Liver (tissue), 9 donors: Measurements from ENCODE around the gene RCL1. TPM values are rescaled to one million over a fixed set of nuclear protein-coding genes. Genes with fewer than 3 reads are reported as not detected.

Source experiments
- DNase-seq: peaks from one replicate; pipeline ENCODE4 v3.0.0-alpha.2; 2017; ENCODE audit warnings: low spot score
- H3K27ac ChIP-seq, 2 donors: one replicate each; pipeline ENCODE4 v1.7.0; 2013; ENCODE audit warnings: inconsistent platforms in 2 of 2, low read length in 2 of 2, control low read depth in 1 of 2, low read depth in 1 of 2, mild to moderate bottlenecking in 1 of 2
- H3K27me3 ChIP-seq, 4 donors: one replicate each; pipeline versions ENCODE4 v1.6.1 to v1.7.0; 2013; ENCODE audit warnings: low read length in 3 of 4, inconsistent platforms in 1 of 4, mild to moderate bottlenecking in 1 of 4, moderate library complexity in 1 of 4; ENCODE audit not compliant: control insufficient read depth in 4 of 4, insufficient read depth in 4 of 4
- H3K36me3 ChIP-seq, 4 donors: one replicate each; pipeline versions ENCODE4 v1.6.1 to v1.7.0; 2013; ENCODE audit warnings: low read length in 3 of 4, mild to moderate bottlenecking in 3 of 4, low read depth in 1 of 4, moderate library complexity in 1 of 4; ENCODE audit not compliant: control insufficient read depth in 4 of 4, insufficient read depth in 3 of 4
- H3K4me1 ChIP-seq, 4 donors: one replicate each; pipeline versions ENCODE4 v1.6.1 to v1.7.0; 2013; ENCODE audit warnings: low read length in 3 of 4, mild to moderate bottlenecking in 3 of 4, moderate library complexity in 1 of 4; ENCODE audit not compliant: control insufficient read depth in 4 of 4, insufficient read depth in 4 of 4
- H3K4me3 ChIP-seq, 3 donors: one replicate each; pipeline versions ENCODE4 v1.6.1 to v1.7.0; 2013; ENCODE audit warnings: low read length in 3 of 3, control low read depth in 1 of 3, low read depth in 1 of 3, mild to moderate bottlenecking in 1 of 3
- H3K9ac ChIP-seq, 2 donors: one replicate each; pipeline ENCODE4 v1.7.0; 2013; ENCODE audit warnings: low read length in 2 of 2, mild to moderate bottlenecking in 2 of 2, moderate library complexity in 2 of 2, control low read depth in 1 of 2, low read depth in 1 of 2
- H3K9me3 ChIP-seq, 4 donors: one replicate each; pipeline versions ENCODE4 v1.6.1 to v1.7.0; 2013; ENCODE audit warnings: low read length in 3 of 4; ENCODE audit not compliant: control insufficient read depth in 4 of 4
- EGR1 ChIP-seq, 2 donors: IDR thresholded peaks; 2 replicates each; pipeline ENCODE4 v1.6.1; 2016 to 2018; ENCODE audit warnings: antibody characterized with exemption in 2 of 2, low read depth in 2 of 2
- FOXA1 ChIP-seq: IDR thresholded peaks from 2 replicates; pipeline ENCODE4 v1.6.1; 2016; ENCODE audit warnings: antibody characterized with exemption
- FOXA2 ChIP-seq: IDR thresholded peaks from 2 replicates; pipeline ENCODE4 v1.6.1; 2016; ENCODE audit warnings: antibody characterized with exemption
- GABPA ChIP-seq, 2 donors: IDR thresholded peaks in 1 of 2; conservative IDR thresholded peaks in 1 of 2; 2 replicates each; pipeline ENCODE4 v1.6.1; 2016; ENCODE audit warnings: antibody characterized with exemption in 2 of 2, mild to moderate bottlenecking in 1 of 2, moderate library complexity in 1 of 2
- HNF4A ChIP-seq, 2 donors: conservative IDR thresholded peaks; 2 replicates each; pipeline ENCODE4 v1.6.1; 2016; ENCODE audit warnings: antibody characterized with exemption in 2 of 2, mild to moderate bottlenecking in 2 of 2
- HNF4G ChIP-seq: IDR thresholded peaks from 2 replicates; pipeline ENCODE4 v1.6.1; 2016; ENCODE audit warnings: antibody characterized with exemption
- JUND ChIP-seq, 2 donors: IDR thresholded peaks; 2 replicates each; pipeline ENCODE4 v1.6.1; 2016; ENCODE audit warnings: antibody characterized with exemption in 2 of 2
- NR2F2 ChIP-seq: IDR thresholded peaks from 2 replicates; pipeline ENCODE4 v1.6.1; 2016; ENCODE audit warnings: antibody characterized with exemption
- RAD21 ChIP-seq, 2 donors: IDR thresholded peaks; 2 replicates each; pipeline ENCODE4 v1.6.1; 2016; ENCODE audit warnings: antibody characterized with exemption in 2 of 2, mild to moderate bottlenecking in 2 of 2
- RXRA ChIP-seq, 2 donors: IDR thresholded peaks; 2 replicates each; pipeline ENCODE4 v1.6.1; 2017 to 2018; ENCODE audit warnings: antibody characterized with exemption in 2 of 2, mild to moderate bottlenecking in 1 of 2
- SP1 ChIP-seq: IDR thresholded peaks from 2 replicates; pipeline ENCODE4 v1.6.1; 2018; ENCODE audit warnings: antibody characterized with exemption, mild to moderate bottlenecking
- TAF1 ChIP-seq: conservative IDR thresholded peaks from 2 replicates; pipeline ENCODE4 v1.6.1; 2016; ENCODE audit warnings: antibody characterized with exemption, mild to moderate bottlenecking
- YY1 ChIP-seq: IDR thresholded peaks from 2 replicates; pipeline ENCODE4 v1.6.1; 2016; ENCODE audit warnings: antibody characterized with exemption, mild to moderate bottlenecking
- WGBS: extraction: QIAGEN DNeasy Blood & Tissue Kit; methylation state at CpG from one replicate; pipeline ENCODE4 v1.1.7; 2013; 5-methylcytosine and 5-hydroxymethylcytosine counted together
- polyA plus RNA-seq, 2 donors: library from polyadenylated mRNA; stranded (reverse) in 1 of 2; unstranded in 1 of 2; fragments of 200-250 nt in 1 of 2; fragments of >200 nt in 1 of 2; fragmentation: Nextera tagmentation in 1 of 2; extraction: Ambion mirVana in 1 of 2; gene quantifications; one replicate each; pipeline versions ENCODE4 v1.2.1 to v1.2.3, GENCODE V29; 2013 to 2015
- total RNA-seq, 2 donors: library from RNA; depleted of rRNA; stranded (reverse); fragments of >200 nt; gene quantifications; one replicate each; pipeline ENCODE4 v1.2.3, GENCODE V29; 2014
- TF ChIP-seq, protein P1 (sequence below): fragments of 150-350 bp; IDR thresholded peaks from 2 replicates; pipeline ENCODE4 v1.5.1; 2017; ENCODE audit warnings: improper control_type of control experiment, low read depth, low read length; ENCODE audit not compliant: missing input control
- TF ChIP-seq, protein P2 (sequence below): IDR thresholded peaks from 2 replicates; pipeline ENCODE4 v1.6.1; 2016; ENCODE audit warnings: antibody characterized with exemption
- TF ChIP-seq, protein P3 (sequence below): IDR thresholded peaks from 2 replicates; pipeline ENCODE4 v1.6.1; 2016; ENCODE audit warnings: antibody characterized with exemption
- TF ChIP-seq, protein P4 (sequence below): IDR thresholded peaks from 2 replicates; pipeline ENCODE4 v1.6.1; 2016; ENCODE audit warnings: antibody characterized with exemption
- TF ChIP-seq, protein P5 (sequence below): IDR thresholded peaks from 2 replicates; pipeline ENCODE4 v1.6.1; 2016; ENCODE audit warnings: antibody characterized with exemption, mild to moderate bottlenecking
- donor health status: healthy.
- donor health status: healthy.
- donor health status: healthy.
- donor health status: healthy.
- donor health status: healthy.

The RCL1 gene
- total and polyA plus RNA-seq, 4 donors = 52.2 to 121 (median 86.8) TPM

DNA sequence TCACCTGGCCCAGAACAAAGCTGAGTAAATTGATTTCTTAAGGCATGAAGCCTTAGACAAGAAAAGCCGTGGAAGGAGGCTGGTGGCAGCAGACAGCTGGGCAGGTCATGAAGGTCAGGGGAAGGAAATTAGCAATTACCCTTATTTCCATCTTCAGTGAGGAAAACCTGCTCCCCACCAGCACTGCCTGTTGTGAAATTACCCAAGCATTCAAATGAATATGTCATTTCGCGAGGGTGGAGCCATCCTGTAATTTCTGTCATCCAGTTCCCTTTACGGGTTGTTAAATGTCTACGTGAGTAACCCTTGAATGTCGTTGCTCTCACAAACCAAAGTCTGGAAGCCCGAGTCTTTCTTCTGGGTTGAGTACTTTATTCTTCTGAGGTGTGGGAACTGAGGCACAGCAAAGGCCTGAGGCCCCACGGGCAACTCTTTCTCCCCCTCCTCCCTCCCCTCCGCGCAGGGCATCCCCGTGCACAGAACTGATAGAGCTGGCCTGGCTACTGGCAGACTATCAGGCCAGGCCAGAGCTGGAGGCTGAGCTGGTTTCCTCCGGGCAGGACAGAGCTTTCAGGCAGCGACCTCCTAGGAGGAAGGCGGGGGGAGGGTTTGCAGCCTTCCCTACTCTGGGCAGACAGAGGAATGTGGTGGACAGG is 29.7 kb upstream of the RCL1 start:
- Histone ChIP-seq H3K9ac (peak overlapping the region in 1 of 2 donors; percentile 26), H3K27me3 (no peaks in the 10 kb centered on the region), H3K4me3 (no peak overlapping the region), H3K4me1 (peaks cover 0 to 10% (median 3%) of the 10 kb centered on the region in 4 donors), H3K36me3 (no peaks in the 10 kb centered on the region), H3K27ac (peak overlapping the region; percentile 27 to 46), H3K9me3 (no peaks in the 10 kb centered on the region)
- WGBS = 51% methylated on average over 14 of the region's 14 CpGs
- TF ChIP-seq HNF4A (conservative IDR thresholded peaks at IDR 0.05) (no peak), RAD21 (IDR thresholded peaks at IDR 0.05) (peak in 1 of 2 donors; percentile 3), NR2F2 (peak; percentile 72)
- TF ChIP-seq, protein P1, sequence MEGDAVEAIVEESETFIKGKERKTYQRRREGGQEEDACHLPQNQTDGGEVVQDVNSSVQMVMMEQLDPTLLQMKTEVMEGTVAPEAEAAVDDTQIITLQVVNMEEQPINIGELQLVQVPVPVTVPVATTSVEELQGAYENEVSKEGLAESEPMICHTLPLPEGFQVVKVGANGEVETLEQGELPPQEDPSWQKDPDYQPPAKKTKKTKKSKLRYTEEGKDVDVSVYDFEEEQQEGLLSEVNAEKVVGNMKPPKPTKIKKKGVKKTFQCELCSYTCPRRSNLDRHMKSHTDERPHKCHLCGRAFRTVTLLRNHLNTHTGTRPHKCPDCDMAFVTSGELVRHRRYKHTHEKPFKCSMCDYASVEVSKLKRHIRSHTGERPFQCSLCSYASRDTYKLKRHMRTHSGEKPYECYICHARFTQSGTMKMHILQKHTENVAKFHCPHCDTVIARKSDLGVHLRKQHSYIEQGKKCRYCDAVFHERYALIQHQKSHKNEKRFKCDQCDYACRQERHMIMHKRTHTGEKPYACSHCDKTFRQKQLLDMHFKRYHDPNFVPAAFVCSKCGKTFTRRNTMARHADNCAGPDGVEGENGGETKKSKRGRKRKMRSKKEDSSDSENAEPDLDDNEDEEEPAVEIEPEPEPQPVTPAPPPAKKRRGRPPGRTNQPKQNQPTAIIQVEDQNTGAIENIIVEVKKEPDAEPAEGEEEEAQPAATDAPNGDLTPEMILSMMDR = no peak
- peak; percentile 83 for DNase-seq

DNA sequence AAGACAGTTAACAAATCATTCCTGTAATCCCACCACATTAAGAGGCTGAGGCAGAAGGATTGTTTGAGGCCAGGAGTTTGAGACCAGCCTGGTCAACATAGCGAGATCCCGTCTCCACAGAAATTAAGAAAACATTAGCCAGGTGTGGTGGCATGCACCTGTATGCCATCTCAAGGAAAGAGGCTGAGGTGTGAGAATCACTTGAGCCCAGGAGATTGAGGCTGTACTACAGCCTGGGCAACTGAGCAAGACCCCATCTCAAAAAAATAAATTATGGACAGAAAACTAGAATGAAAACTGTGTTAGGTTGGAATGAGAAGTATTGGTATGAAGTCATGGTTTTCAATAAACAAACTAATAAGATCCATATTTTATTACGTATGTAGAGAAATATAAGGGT is 28.7 kb upstream of the RCL1 start:
- Histone ChIP-seq H3K9me3 (no peaks in the 10 kb centered on the region), H3K4me1 (peaks cover 0 to 10% (median 3%) of the 10 kb centered on the region in 4 donors), H3K27ac (no peak overlapping the region), H3K27me3 (no peaks in the 10 kb centered on the region), H3K4me3 (no peak overlapping the region), H3K36me3 (no peaks in the 10 kb centered on the region), H3K9ac (no peak overlapping the region)
- 82% methylated on average over 3 of the region's 3 CpGs for WGBS
- DNase-seq = no peak
- TF ChIP-seq GABPA (IDR thresholded peaks at IDR 0.05 in 1 of 2, conservative IDR thresholded peaks at IDR 0.05 in 1 of 2) = no peak
- TF ChIP-seq, protein P2, sequence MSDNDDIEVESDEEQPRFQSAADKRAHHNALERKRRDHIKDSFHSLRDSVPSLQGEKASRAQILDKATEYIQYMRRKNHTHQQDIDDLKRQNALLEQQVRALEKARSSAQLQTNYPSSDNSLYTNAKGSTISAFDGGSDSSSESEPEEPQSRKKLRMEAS = no peak
- TF ChIP-seq FOXA2 = no peak
- TF ChIP-seq, protein P3, sequence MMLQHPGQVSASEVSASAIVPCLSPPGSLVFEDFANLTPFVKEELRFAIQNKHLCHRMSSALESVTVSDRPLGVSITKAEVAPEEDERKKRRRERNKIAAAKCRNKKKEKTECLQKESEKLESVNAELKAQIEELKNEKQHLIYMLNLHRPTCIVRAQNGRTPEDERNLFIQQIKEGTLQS = no peak
- TF ChIP-seq, protein P4, sequence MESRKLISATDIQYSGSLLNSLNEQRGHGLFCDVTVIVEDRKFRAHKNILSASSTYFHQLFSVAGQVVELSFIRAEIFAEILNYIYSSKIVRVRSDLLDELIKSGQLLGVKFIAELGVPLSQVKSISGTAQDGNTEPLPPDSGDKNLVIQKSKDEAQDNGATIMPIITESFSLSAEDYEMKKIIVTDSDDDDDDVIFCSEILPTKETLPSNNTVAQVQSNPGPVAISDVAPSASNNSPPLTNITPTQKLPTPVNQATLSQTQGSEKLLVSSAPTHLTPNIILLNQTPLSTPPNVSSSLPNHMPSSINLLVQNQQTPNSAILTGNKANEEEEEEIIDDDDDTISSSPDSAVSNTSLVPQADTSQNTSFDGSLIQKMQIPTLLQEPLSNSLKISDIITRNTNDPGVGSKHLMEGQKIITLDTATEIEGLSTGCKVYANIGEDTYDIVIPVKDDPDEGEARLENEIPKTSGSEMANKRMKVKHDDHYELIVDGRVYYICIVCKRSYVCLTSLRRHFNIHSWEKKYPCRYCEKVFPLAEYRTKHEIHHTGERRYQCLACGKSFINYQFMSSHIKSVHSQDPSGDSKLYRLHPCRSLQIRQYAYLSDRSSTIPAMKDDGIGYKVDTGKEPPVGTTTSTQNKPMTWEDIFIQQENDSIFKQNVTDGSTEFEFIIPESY = no peak
- TF ChIP-seq RAD21 (IDR thresholded peaks at IDR 0.05) = no peak
- TF ChIP-seq HNF4G = no peak
- TF ChIP-seq, protein P5, sequence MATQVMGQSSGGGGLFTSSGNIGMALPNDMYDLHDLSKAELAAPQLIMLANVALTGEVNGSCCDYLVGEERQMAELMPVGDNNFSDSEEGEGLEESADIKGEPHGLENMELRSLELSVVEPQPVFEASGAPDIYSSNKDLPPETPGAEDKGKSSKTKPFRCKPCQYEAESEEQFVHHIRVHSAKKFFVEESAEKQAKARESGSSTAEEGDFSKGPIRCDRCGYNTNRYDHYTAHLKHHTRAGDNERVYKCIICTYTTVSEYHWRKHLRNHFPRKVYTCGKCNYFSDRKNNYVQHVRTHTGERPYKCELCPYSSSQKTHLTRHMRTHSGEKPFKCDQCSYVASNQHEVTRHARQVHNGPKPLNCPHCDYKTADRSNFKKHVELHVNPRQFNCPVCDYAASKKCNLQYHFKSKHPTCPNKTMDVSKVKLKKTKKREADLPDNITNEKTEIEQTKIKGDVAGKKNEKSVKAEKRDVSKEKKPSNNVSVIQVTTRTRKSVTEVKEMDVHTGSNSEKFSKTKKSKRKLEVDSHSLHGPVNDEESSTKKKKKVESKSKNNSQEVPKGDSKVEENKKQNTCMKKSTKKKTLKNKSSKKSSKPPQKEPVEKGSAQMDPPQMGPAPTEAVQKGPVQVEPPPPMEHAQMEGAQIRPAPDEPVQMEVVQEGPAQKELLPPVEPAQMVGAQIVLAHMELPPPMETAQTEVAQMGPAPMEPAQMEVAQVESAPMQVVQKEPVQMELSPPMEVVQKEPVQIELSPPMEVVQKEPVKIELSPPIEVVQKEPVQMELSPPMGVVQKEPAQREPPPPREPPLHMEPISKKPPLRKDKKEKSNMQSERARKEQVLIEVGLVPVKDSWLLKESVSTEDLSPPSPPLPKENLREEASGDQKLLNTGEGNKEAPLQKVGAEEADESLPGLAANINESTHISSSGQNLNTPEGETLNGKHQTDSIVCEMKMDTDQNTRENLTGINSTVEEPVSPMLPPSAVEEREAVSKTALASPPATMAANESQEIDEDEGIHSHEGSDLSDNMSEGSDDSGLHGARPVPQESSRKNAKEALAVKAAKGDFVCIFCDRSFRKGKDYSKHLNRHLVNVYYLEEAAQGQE = no peak
- TF ChIP-seq JUND (IDR thresholded peaks at IDR 0.05) = no peak
- TF ChIP-seq, protein P1 = no peak
- no peak for TF ChIP-seq SP1
- TF ChIP-seq RXRA (IDR thresholded peaks at IDR 0.05) = no peak
- TF ChIP-seq YY1 = no peak
- TF ChIP-seq FOXA1 = no peak
- TF ChIP-seq TAF1 = no peak
- no peak for TF ChIP-seq HNF4A (conservative IDR thresholded peaks at IDR 0.05)
- TF ChIP-seq NR2F2 = no peak
- TF ChIP-seq EGR1 (IDR thresholded peaks at IDR 0.05; ENCODE audit: low read depth in 2 of 2) = no peak
